Heart left ventricle (tissue), 16 donors: ENCODE measurements around the gene WNT9A. TPM values are rescaled to one million over a fixed set of nuclear protein-coding genes. Genes with fewer than 3 reads are reported as not detected.

Source experiments
- ATAC-seq, 4 donors: fragments of 200-7000 bp; cut with Tn5 transposase; one replicate each; pipeline ENCODE4 v1.9.1; 2020 to 2022; ENCODE audit warnings: moderate library complexity in 4 of 4, mild to moderate bottlenecking in 3 of 4, moderate number of reproducible peaks in 1 of 4
- DNase-seq, 5 donors: peaks; one replicate each; pipeline ENCODE4 v3.0.0-alpha.2; 2020
- H3K27ac ChIP-seq, 12 donors: fragments of 200-600 bp; sonication (generic) in 4 of 12; one replicate each; pipeline versions ENCODE4 v1.5.0 to v1.8.0; 2016 to 2022; ENCODE audit warnings: mild to moderate bottlenecking in 2 of 12
- H3K27me3 ChIP-seq, 9 donors: fragments of 200-600 bp; sonication (generic) in 2 of 9; one replicate each; pipeline versions ENCODE4 v1.5.1 to v1.8.0; 2016 to 2022; ENCODE audit warnings: mild to moderate bottlenecking in 3 of 9
- H3K36me3 ChIP-seq, 9 donors: fragments of 200-600 bp; sonication (generic) in 2 of 9; one replicate each; pipeline versions ENCODE4 v1.5.0 to v1.8.0; 2018 to 2022; ENCODE audit warnings: mild to moderate bottlenecking in 2 of 9
- H3K4me1 ChIP-seq, 12 donors: fragments of 200-600 bp; sonication (generic) in 4 of 12; one replicate each; pipeline versions ENCODE4 v1.5.0 to v1.8.0; 2016 to 2022; ENCODE audit warnings: mild to moderate bottlenecking in 3 of 12
- H3K4me3 ChIP-seq, 12 donors: fragments of 200-600 bp; sonication (generic) in 4 of 12; one replicate each; pipeline versions ENCODE4 v1.5.0 to v1.8.0; 2017 to 2022; ENCODE audit warnings: mild to moderate bottlenecking in 9 of 12, moderate library complexity in 4 of 12
- H3K9me3 ChIP-seq, 12 donors: fragments of 200-600 bp; sonication (generic) in 4 of 12; one replicate each; pipeline versions ENCODE4 v1.5.0 to v1.8.0; 2016 to 2022; ENCODE audit warnings: mild to moderate bottlenecking in 1 of 12
- POLR2A ChIP-seq, 2 donors: fragments of 450-650 bp; IDR thresholded peaks; one replicate each; pipeline ENCODE4 v1.6.1; 2017; ENCODE audit warnings: antibody characterized with exemption in 2 of 2, mild to moderate bottlenecking in 2 of 2, moderate library complexity in 2 of 2
- WGBS, 4 donors: extraction: QIAGEN DNeasy Blood & Tissue Kit in 2 of 4; methylation state at CpG; one replicate each; pipeline versions ENCODE4 v1.1.5 to v1.1.7; 2013 to 2018; 5-methylcytosine and 5-hydroxymethylcytosine counted together
- intact Hi-C, 10 donors: fragments of 100-400 bp; cut with DNase I; formaldehyde crosslinking; loops; one replicate each; pipeline versions ENCODE4 v1.11.1 to v1.14.2; 2022
- polyA plus RNA-seq, 2 donors: library from polyadenylated mRNA; stranded (reverse); fragments of 200-250 nt; gene quantifications; one replicate each; pipeline ENCODE4 v1.2.3, GENCODE V29; 2013
- total RNA-seq, 9 donors: library from RNA; depleted of rRNA in 2 of 9; stranded (reverse); fragments of >200 nt in 2 of 9; fragmentation: NEBNext Ultra II Directional in 3 of 9; extraction: Animal tissue kit (Norgen Biotek cat#: 25700) in 3 of 9; gene quantifications; one replicate each; pipeline versions ENCODE4 v1.1.0 to v1.2.4, GENCODE V29; 2016 to 2023
- TF ChIP-seq, protein P1 (sequence below), 12 donors: fragments of 200-600 bp; sonication (generic) in 4 of 12; IDR thresholded peaks; one replicate each; pipeline versions ENCODE4 v1.5.0 to v1.8.0; 2018 to 2022; ENCODE audit warnings: antibody characterized with exemption in 12 of 12, mild to moderate bottlenecking in 5 of 12
- donor health status: ischemic (EF 13 %, LVEDD 7.1; RV severe dilation, severe dysfunction).
- donor health status: healthy with polysubstance abuse.
- donor health status: DM: no; HTN: yes; CAD: no.
- donor health status: DM: no; HTN: no; CAD: no.
- donor health status: ischemic (EF 25% LVEDD 6.9; RV normal size, moderate dysfunction).
- donor health status: ischemic (EF 25% LVEDD 5.7; RV mildly dilated, moderate dysfunction).
- donor health status: healthy.
- donor health status: DM: yes; HTN: yes; CAD: no.
- donor health status: ischemic (EF 35%, LVEDD 5.7; RV mildly dilated, moderate dysfunction).
- donor health status: nonischemic (EF 11% LVEDD 7.7; RV severe dilation, severe dysfunction).
- donor health status: DM: yes; HTN: yes; CAD: no.
- donor health status: PGD.
- donor health status: ischemic (EF 29% LVEDD 5.4; RV normal size, mild dysfunction).
- donor health status: nonischemic (EF 23%, LVEDD 6.1; RV moderate dilation, normal function).

Gene WNT9A
- total and polyA plus RNA-seq, 11 donors = 0.54 to 29.8 (median 2.3) TPM

- H3K9me3 ChIP-seq = no peaks in the 10 kb centered on the region
- H3K4me3 ChIP-seq = no peak overlapping the region
- ATAC-seq (no peak), DNase-seq (peak in 3 of 5 donors; percentile 18 to 52 (median 21))
- H3K27ac ChIP-seq = no peak overlapping the region
- 94 to 98% (median 96%) methylated on average over 8 to 13 of the region's 13 CpGs for WGBS, 4 donors
- H3K4me1 ChIP-seq = peaks cover 0 to 2% (median 0%) of the 10 kb centered on the region in 12 donors
- TF ChIP-seq, protein P1, sequence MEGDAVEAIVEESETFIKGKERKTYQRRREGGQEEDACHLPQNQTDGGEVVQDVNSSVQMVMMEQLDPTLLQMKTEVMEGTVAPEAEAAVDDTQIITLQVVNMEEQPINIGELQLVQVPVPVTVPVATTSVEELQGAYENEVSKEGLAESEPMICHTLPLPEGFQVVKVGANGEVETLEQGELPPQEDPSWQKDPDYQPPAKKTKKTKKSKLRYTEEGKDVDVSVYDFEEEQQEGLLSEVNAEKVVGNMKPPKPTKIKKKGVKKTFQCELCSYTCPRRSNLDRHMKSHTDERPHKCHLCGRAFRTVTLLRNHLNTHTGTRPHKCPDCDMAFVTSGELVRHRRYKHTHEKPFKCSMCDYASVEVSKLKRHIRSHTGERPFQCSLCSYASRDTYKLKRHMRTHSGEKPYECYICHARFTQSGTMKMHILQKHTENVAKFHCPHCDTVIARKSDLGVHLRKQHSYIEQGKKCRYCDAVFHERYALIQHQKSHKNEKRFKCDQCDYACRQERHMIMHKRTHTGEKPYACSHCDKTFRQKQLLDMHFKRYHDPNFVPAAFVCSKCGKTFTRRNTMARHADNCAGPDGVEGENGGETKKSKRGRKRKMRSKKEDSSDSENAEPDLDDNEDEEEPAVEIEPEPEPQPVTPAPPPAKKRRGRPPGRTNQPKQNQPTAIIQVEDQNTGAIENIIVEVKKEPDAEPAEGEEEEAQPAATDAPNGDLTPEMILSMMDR (IDR thresholded peaks at IDR 0.05) = no peak
- no peak for TF ChIP-seq POLR2A (IDR thresholded peaks at IDR 0.05)
- no peaks in the 10 kb centered on the region for H3K27me3 ChIP-seq
- no peaks in the 10 kb centered on the region for H3K36me3 ChIP-seq
- intact Hi-C loops = no loop called here
Observed at GRCh38 chr1:227901239-227901905, 46.4 kb downstream of the WNT9A start.

- H3K4me1 ChIP-seq = peaks cover 0 to 7% (median 0%) of the 10 kb centered on the region in 12 donors
- DNase-seq (peak in 4 of 5 donors; percentile 4 to 24 (median 8)), ATAC-seq (no peak)
- intact Hi-C loops = no loop called here
- H3K27ac ChIP-seq = no peak overlapping the region
- H3K36me3 ChIP-seq = no peaks in the 10 kb centered on the region
- TF ChIP-seq, protein P1 (IDR thresholded peaks at IDR 0.05) = no peak
- no peak for TF ChIP-seq POLR2A (IDR thresholded peaks at IDR 0.05)
- H3K4me3 ChIP-seq = no peak overlapping the region
- no peaks in the 10 kb centered on the region for H3K27me3 ChIP-seq
- WGBS, 4 donors = 85 to 89% (median 88%) methylated on average over 12 to 13 of the region's 13 CpGs
- H3K9me3 ChIP-seq = no peaks in the 10 kb centered on the region
Observed at GRCh38 chr1:227900571-227901051, 47.1 kb downstream of the WNT9A start.

GRCh38 chr1:227899820-227900449, 47.8 kb downstream of the WNT9A start:
- H3K9me3 ChIP-seq = no peaks in the 10 kb centered on the region
- DNase-seq (peak; percentile 3 to 40 (median 15)), ATAC-seq (no peak)
- intact Hi-C loops = no loop called here
- H3K27me3 ChIP-seq = no peaks in the 10 kb centered on the region
- TF ChIP-seq, protein P1 (IDR thresholded peaks at IDR 0.05) = no peak
- no peak for TF ChIP-seq POLR2A (IDR thresholded peaks at IDR 0.05)
- no peak overlapping the region for H3K4me3 ChIP-seq
- H3K27ac ChIP-seq = no peak overlapping the region
- H3K36me3 ChIP-seq = no peaks in the 10 kb centered on the region
- peaks cover 0 to 7% (median 0%) of the 10 kb centered on the region in 12 donors for H3K4me1 ChIP-seq
- 77 to 85% (median 79%) methylated on average over 14 to 18 of the region's 18 CpGs for WGBS, 4 donors

DNA sequence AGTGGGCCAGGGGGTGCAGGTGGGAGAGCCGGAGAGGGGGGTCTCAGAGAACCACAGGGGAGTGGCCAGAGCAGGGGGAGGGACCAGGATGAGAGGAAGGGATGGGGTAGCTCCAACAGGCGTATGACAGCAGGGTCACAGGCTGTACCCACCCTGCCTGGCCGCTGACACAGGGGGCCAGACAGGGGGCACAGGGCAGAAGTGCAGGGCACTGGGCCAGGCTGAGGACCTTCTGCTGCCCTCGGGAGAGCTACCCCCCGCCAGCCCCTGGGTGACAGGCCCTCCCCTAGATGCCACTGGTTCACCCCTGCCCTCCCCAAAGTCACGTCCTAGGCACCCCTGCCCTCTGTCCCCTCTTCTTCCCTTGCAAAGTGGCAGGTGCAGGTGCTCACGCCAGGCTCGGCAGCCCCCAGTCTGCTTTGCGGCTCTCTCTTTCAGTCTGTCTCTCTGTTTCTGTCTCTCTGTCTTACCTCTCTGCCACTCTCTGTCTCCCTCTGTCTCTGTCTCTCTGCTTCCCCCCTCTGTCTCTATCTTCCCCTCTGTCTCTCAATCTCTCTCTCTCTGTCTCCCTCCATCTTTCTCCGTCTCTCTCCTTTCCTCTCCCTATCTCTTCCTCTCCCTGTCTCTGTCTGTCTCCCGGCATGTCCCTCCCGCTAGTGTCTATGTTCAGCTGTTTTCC, 48.5 kb downstream of the WNT9A start:
- peaks cover 0 to 7% (median 0%) of the 10 kb centered on the region in 12 donors for H3K4me1 ChIP-seq
- no peak overlapping the region for H3K27ac ChIP-seq
- no peak for ATAC-seq
- H3K4me3 ChIP-seq = no peak overlapping the region
- H3K27me3 ChIP-seq = no peaks in the 10 kb centered on the region
- intact Hi-C loops = no loop called here
- peak in 4 of 5 donors; percentile 10 to 47 (median 16) for DNase-seq
- TF ChIP-seq POLR2A (IDR thresholded peaks at IDR 0.05) = no peak
- TF ChIP-seq, protein P1 (IDR thresholded peaks at IDR 0.05) = no peak
- H3K36me3 ChIP-seq = no peaks in the 10 kb centered on the region
- no peaks in the 10 kb centered on the region for H3K9me3 ChIP-seq
- 59 to 73% (median 70%) methylated on average over 12 of the region's 12 CpGs for WGBS, 4 donors
